Uterus (tissue), 4 donors: ENCODE data around the gene MICU2. TPM values are rescaled to one million over a fixed set of nuclear protein-coding genes. Genes with fewer than 3 reads are reported as not detected.

Experiments used
- DNase-seq, 2 donors: peaks; one replicate each; pipeline ENCODE4 v3.0.0-alpha.2; 2019 to 2020
- H3K27ac ChIP-seq, 2 donors: fragments of 200-600 bp; sonication (generic); 1 replicate in 1 of 2; 2 replicates in 1 of 2; pipeline ENCODE4 v1.5.1; 2016 to 2018
- H3K27me3 ChIP-seq, 2 donors: fragments of 200-600 bp; sonication (generic); one replicate each; pipeline ENCODE4 v1.5.1; 2018 to 2019; ENCODE audit warnings: control low read depth in 1 of 2
- H3K36me3 ChIP-seq, 2 donors: fragments of 200-600 bp; sonication (generic); one replicate each; pipeline ENCODE4 v1.5.1; 2019; ENCODE audit warnings: control low read depth in 1 of 2
- H3K4me1 ChIP-seq, 2 donors: fragments of 200-600 bp; sonication (generic); one replicate each; pipeline ENCODE4 v1.5.1; 2018 to 2019; ENCODE audit warnings: control low read depth in 1 of 2
- H3K4me3 ChIP-seq, 2 donors: fragments of 200-600 bp; sonication (generic); 1 replicate in 1 of 2; 2 replicates in 1 of 2; pipeline ENCODE4 v1.5.1; 2018 to 2019; ENCODE audit warnings: mild to moderate bottlenecking in 1 of 2
- H3K9me3 ChIP-seq, 2 donors: fragments of 200-600 bp; sonication (generic); one replicate each; pipeline ENCODE4 v1.5.1; 2019; ENCODE audit warnings: control low read depth in 1 of 2
- CTCF ChIP-seq, 4 experiments: fragments of 200-600 bp in 2 of 4; fragments of 450-650 bp in 2 of 4; sonication (generic) in 2 of 4; IDR thresholded peaks; one replicate each; pipeline ENCODE4 v1.5.1; 2016 to 2019; ENCODE audit warnings: antibody characterized with exemption in 4 of 4, mild to moderate bottlenecking in 2 of 4, moderate library complexity in 1 of 4
- POLR2A ChIP-seq, 2 donors: fragments of 450-650 bp; IDR thresholded peaks; one replicate each; pipeline ENCODE4 v1.6.1; 2016; ENCODE audit warnings: antibody characterized with exemption in 2 of 2, mild to moderate bottlenecking in 1 of 2, moderate library complexity in 1 of 2
- intact Hi-C: fragments of 100-400 bp; cut with DNase I; formaldehyde crosslinking; loops from one replicate; pipeline ENCODE4 v1.15.1; 2023; ENCODE audit warnings: low total_unique reads
- total RNA-seq, 4 donors: library from RNA; depleted of rRNA in 3 of 4; stranded (reverse); fragments of >200 nt in 3 of 4; gene quantifications; one replicate each; pipeline versions ENCODE4 v1.1.0 to v1.2.4, GENCODE V29; 2014 to 2023
- donor health status: DM: yes; HTN: yes; CAD: no.

MICU2 gene
- total RNA-seq: 100 to 1,000 TPM in 1 of 4 donors, 10 to 100 TPM in 3; 19.4 to 141 (median 36.8) TPM

- H3K4me3 ChIP-seq: peak within 1 kb of the TSS; percentile 79 to 84
- no peaks in the 10 kb centered on the region for H3K36me3 ChIP-seq
- peak; percentile 91 to 93 for DNase-seq
- TF ChIP-seq CTCF (IDR thresholded peaks at IDR 0.05) (peak in 3 of 4 experiments; percentile 23 to 48 (median 34)), POLR2A (IDR thresholded peaks at IDR 0.05) (peak; percentile 77 to 95)
- H3K9me3 ChIP-seq: no peaks in the 10 kb centered on the region
- no peaks in the 10 kb centered on the region for H3K27me3 ChIP-seq
- no peaks in the 10 kb centered on the region for H3K4me1 ChIP-seq
- intact Hi-C loops: no loop called here
- H3K27ac ChIP-seq: peak within 1 kb of the TSS; percentile 93 to 95
Measured at GRCh38 chr13:21603531-21604448, at the start of gene MICU2. Gene MICU2 (minus strand): TSS chr13:21604170. CDS start chr13:21604148, 22 bp downstream.

GRCh38 chr13:21641629-21642028 is 37.7 kb upstream of the MICU2 start:
- TF ChIP-seq POLR2A (IDR thresholded peaks at IDR 0.05) (no peak), CTCF (IDR thresholded peaks at IDR 0.05) (no peak)
- H3K36me3 ChIP-seq: no peaks in the 10 kb centered on the region
- H3K27me3 ChIP-seq: no peaks in the 10 kb centered on the region
- H3K9me3 ChIP-seq: no peaks in the 10 kb centered on the region
- H3K27ac ChIP-seq: no peak overlapping the region
- no peak overlapping the region for H3K4me3 ChIP-seq
- DNase-seq: no peak
- no peaks in the 10 kb centered on the region for H3K4me1 ChIP-seq
- intact Hi-C loops: no loop called here

- Histone ChIP-seq H3K4me1 (no peaks in the 10 kb centered on the region), H3K36me3 (no peaks in the 10 kb centered on the region), H3K27ac (no peak overlapping the region), H3K4me3 (no peak overlapping the region), H3K27me3 (no peaks in the 10 kb centered on the region), H3K9me3 (no peaks in the 10 kb centered on the region)
- intact Hi-C loops: no loop called here
- DNase-seq: no peak
- no peak for TF ChIP-seq CTCF (IDR thresholded peaks at IDR 0.05)
- TF ChIP-seq POLR2A (IDR thresholded peaks at IDR 0.05): no peak
Measured at GRCh38 chr13:21639561-21639960, 35.6 kb upstream of the MICU2 start.

DNA sequence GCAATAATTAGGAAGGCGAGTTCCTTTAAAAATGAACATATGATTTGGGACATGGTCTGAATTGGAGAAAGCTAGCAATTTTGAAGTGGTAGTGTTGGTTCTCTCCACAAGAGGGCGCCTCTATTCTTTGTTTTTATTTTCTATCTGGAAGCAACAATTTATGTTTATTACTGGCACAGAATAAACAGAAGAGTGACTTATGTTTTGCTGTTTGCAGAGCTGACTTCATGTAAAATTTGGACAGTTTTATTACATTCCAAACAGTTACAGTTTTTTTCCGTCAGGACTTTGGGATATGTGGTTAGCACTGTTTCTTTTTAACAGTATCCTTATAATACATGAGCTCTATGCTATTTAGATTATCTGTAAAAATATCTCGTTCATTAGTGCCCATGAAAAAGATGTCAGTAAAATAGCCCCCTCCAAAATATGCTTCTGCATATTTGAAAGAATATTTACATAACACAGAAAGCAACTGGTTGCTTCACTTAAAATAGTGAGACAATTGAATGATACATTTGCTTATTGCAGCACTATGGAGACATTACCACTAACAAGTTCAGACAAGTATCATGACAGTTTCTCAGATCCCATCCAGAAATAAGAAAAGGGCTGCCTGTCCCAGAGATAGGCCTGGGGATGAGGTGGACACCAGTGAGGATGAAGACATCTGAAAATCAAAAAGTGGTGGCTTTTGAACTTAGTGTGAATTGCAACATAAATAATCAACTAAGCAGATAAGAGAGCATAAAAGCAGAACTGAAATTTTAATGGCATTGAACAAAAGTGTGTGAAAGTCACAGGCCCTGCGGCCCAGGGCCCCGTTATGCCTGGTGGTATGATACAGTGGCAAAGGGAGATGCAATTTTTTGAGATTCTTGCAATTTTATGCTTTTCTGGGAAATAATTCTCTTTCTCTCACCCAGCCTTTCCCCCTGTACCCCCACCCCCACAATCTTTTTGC is 34.6 kb upstream of the MICU2 start:
- no peaks in the 10 kb centered on the region for H3K36me3 ChIP-seq
- H3K27me3 ChIP-seq: no peaks in the 10 kb centered on the region
- H3K27ac ChIP-seq: no peak overlapping the region
- no peaks in the 10 kb centered on the region for H3K9me3 ChIP-seq
- DNase-seq: peak in 1 of 2 donors; percentile 18
- TF ChIP-seq POLR2A (IDR thresholded peaks at IDR 0.05) (no peak), CTCF (IDR thresholded peaks at IDR 0.05) (peak; percentile 52 to 70 (median 66))
- no peak overlapping the region for H3K4me3 ChIP-seq
- no peaks in the 10 kb centered on the region for H3K4me1 ChIP-seq
- intact Hi-C loops: no loop called here
